Measurements from ENCODE around the gene PCDH19. TPM values are rescaled to one million over a fixed set of nuclear protein-coding genes. Genes with fewer than 3 reads are reported as not detected.

The PCDH19 gene
- total and polyA plus RNA-seq, 4 donors, result 14.3 to 60.0 (median 36.7) TPM

DNA sequence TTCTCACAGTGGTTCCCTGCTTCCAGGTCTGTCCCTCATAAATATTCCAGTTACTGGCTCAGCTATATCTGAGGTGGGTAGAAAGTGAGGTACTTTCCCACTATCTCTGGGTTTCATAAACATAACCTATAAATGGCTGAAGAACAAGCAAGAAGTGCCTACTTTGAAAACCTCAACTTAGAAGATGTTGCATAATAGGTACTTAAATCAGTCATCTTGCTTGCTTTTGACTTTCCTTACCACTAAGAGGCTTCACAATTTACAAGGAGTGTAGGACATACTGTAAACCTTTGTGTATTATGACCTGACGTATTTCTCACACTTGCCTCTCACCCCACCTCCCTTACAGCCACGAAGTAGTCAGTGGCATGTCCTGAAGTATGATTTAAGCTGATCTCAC, 145.9 kb downstream of the PCDH19 start:
- no CpG with 5 or more reads among the region's 2 CpGs for WGBS (ENCODE audit: insufficient coverage)
- no peaks in the 10 kb centered on the region for H3K9me3 ChIP-seq (ENCODE audit: control insufficient read depth, insufficient read depth, low read length)

GRCh38 chrX:100263650-100264049, 146.4 kb downstream of the PCDH19 start:
- DNase-seq (ENCODE audit: low read depth in 4 of 6, low spot score in 6 of 6), result no peak
- Histone ChIP-seq H3K9me3 (ENCODE audit: control insufficient read depth, insufficient read depth, low read length) (no peaks in the 10 kb centered on the region), H3K27me3 (ENCODE audit: control insufficient read depth, insufficient read depth, low read length) (no peaks in the 10 kb centered on the region), H3K36me3 (ENCODE audit: control insufficient read depth, insufficient read depth, low read length) (no peaks in the 10 kb centered on the region), H3K4me1 (ENCODE audit: control insufficient read depth, insufficient read depth, low read length) (no peaks in the 10 kb centered on the region), H3K27ac (ENCODE audit: low read depth, low read length) (no peak overlapping the region), H3K4me3 (ENCODE audit: low read depth, low read length) (no peak overlapping the region)
- 17% methylated on average over 1 of the region's 3 CpGs for WGBS (ENCODE audit: insufficient coverage)

More for the DNA sequence above, 145.9 kb downstream of the PCDH19 start:
- Histone ChIP-seq H3K4me3 (ENCODE audit: low read depth, low read length) (no peak overlapping the region), H3K4me1 (ENCODE audit: control insufficient read depth, insufficient read depth, low read length) (no peaks in the 10 kb centered on the region), H3K27ac (ENCODE audit: low read depth, low read length) (no peak overlapping the region), H3K27me3 (ENCODE audit: control insufficient read depth, insufficient read depth, low read length) (no peaks in the 10 kb centered on the region), H3K36me3 (ENCODE audit: control insufficient read depth, insufficient read depth, low read length) (no peaks in the 10 kb centered on the region)
- no peak for DNase-seq (ENCODE audit: low read depth in 4 of 6, low spot score in 6 of 6)

GRCh38 chrX:100248885-100249493, 161.1 kb downstream of the PCDH19 start:
- H3K9me3 ChIP-seq (ENCODE audit: control insufficient read depth, insufficient read depth, low read length), result no peaks in the 10 kb centered on the region
- H3K27me3 ChIP-seq (ENCODE audit: control insufficient read depth, insufficient read depth, low read length), result peaks cover 2% of the 10 kb centered on the region
- H3K27ac ChIP-seq (ENCODE audit: low read depth, low read length), result no peak overlapping the region
- WGBS (ENCODE audit: insufficient coverage), result no CpG with 5 or more reads among the region's 4 CpGs
- no peak overlapping the region for H3K4me3 ChIP-seq (ENCODE audit: low read depth, low read length)
- no peaks in the 10 kb centered on the region for H3K36me3 ChIP-seq (ENCODE audit: control insufficient read depth, insufficient read depth, low read length)
- DNase-seq (ENCODE audit: low read depth in 4 of 6, low spot score in 6 of 6), result no peak
- H3K4me1 ChIP-seq (ENCODE audit: control insufficient read depth, insufficient read depth, low read length), result no peaks in the 10 kb centered on the region

GRCh38 chrX:100247826-100248225, 162.2 kb downstream of the PCDH19 start:
- Histone ChIP-seq H3K9me3 (ENCODE audit: control insufficient read depth, insufficient read depth, low read length) (no peaks in the 10 kb centered on the region), H3K4me1 (ENCODE audit: control insufficient read depth, insufficient read depth, low read length) (no peaks in the 10 kb centered on the region), H3K27ac (ENCODE audit: low read depth, low read length) (no peak overlapping the region), H3K36me3 (ENCODE audit: control insufficient read depth, insufficient read depth, low read length) (no peaks in the 10 kb centered on the region), H3K4me3 (ENCODE audit: low read depth, low read length) (no peak overlapping the region), H3K27me3 (ENCODE audit: control insufficient read depth, insufficient read depth, low read length) (peaks cover 2% of the 10 kb centered on the region)
- no peak for DNase-seq (ENCODE audit: low read depth in 4 of 6, low spot score in 6 of 6)

DNA sequence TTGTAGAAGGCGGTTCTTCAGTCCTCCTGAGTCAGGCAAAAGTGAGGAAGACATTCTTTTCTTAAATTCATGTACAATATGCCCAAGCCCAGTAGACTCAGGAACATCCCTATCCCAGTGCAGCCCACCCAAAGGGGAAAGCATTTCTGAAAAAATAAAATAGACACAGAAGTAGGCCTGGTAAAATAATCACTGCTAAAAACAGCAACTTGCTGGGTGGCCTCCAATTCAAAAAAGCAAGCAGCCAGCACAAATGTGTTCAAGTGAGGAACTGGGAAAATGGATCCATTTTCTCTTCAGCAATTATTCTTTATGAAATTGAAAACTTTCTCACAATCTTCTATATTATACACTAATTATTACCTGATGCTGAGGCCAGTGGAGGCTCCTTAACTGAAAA, 165.4 kb downstream of the PCDH19 start:
- Histone ChIP-seq H3K4me3 (ENCODE audit: low read depth, low read length) (no peak overlapping the region), H3K27ac (ENCODE audit: low read depth, low read length) (no peak overlapping the region), H3K27me3 (ENCODE audit: control insufficient read depth, insufficient read depth, low read length) (peaks cover 2% of the 10 kb centered on the region), H3K9me3 (ENCODE audit: control insufficient read depth, insufficient read depth, low read length) (no peaks in the 10 kb centered on the region), H3K4me1 (ENCODE audit: control insufficient read depth, insufficient read depth, low read length) (no peaks in the 10 kb centered on the region), H3K36me3 (ENCODE audit: control insufficient read depth, insufficient read depth, low read length) (no peaks in the 10 kb centered on the region)
- DNase-seq (ENCODE audit: low read depth in 4 of 6, low spot score in 6 of 6), result peak in 1 of 6 donors; percentile 63
- 57% methylated on average over 1 of the region's 1 CpG for WGBS (ENCODE audit: insufficient coverage)

Other genes with a start within 250 kb of the PCDH19 start
- 1 to 10 TPM; 1.7 to 2.1 TPM for gene TNMD, start 174.7 kb upstream of the PCDH19 start, total RNA-seq
- gene TNMD, start 174.7 kb upstream of the PCDH19 start, polyA plus RNA-seq (ENCODE audit: insufficient read length in 2 of 2), result 1 to 10 TPM; 2.9 to 3.5 TPM
- 10 to 100 TPM; 53.7 to 73.7 TPM for gene TSPAN6, start 226.5 kb upstream of the PCDH19 start, total RNA-seq
- gene TSPAN6, start 226.5 kb upstream of the PCDH19 start, polyA plus RNA-seq (ENCODE audit: insufficient read length in 2 of 2), result 10 to 100 TPM; 65.8 to 69.9 TPM
- gene SRPX2, start 233.9 kb upstream of the PCDH19 start, total RNA-seq, result 10 to 100 TPM in 1 of 2 donors, 1 to 10 TPM in 1; 5.4 to 10.4 TPM
- gene SRPX2, start 233.9 kb upstream of the PCDH19 start, polyA plus RNA-seq (ENCODE audit: insufficient read length in 2 of 2), result 1 to 10 TPM; 1.7 to 4.0 TPM